Measurements from ENCODE around the gene KRT82. TPM values are rescaled to one million over a fixed set of nuclear protein-coding genes. Genes with fewer than 3 reads are reported as not detected.

The KRT82 gene
- total RNA-seq, 2 experiments from 2014 or later, result not detected

GRCh38 chr12:52344111-52344510 is 62.0 kb downstream of the KRT82 start:
- Mint-ChIP-seq H3K4me3 (no peak overlapping the region), H3K9me3 (ENCODE audit: insufficient read depth) (no peaks in the 10 kb centered on the region), H3K27me3 (ENCODE audit: low read depth) (peaks cover 22% of the 10 kb centered on the region), H3K36me3 (ENCODE audit: low read depth) (no peaks in the 10 kb centered on the region), H3K27ac (no peak overlapping the region), H3K4me1 (ENCODE audit: low read depth) (no peaks in the 10 kb centered on the region)
- ATAC-seq (no peak), DNase-seq (no peak)
- CTCF ChIA-PET, result interaction anchor here (0.9 to 2.8 kb wide), 3 partner anchors 16 to 192 kb away, joined by 3 to 11 read pairs (median 3); no protein-coding TSS in a partner anchor
- POLR2A ChIA-PET, result no interaction called here

Other genes with a start within 250 kb of the KRT82 start
- gene KRT80, start 214.3 kb downstream of the KRT82 start, total RNA-seq, result not detected
- 10 to 100 TPM; 14.4 to 14.7 TPM for gene KRT7, start 173.1 kb downstream of the KRT82 start, total RNA-seq
- gene KRT86, start 131.7 kb downstream of the KRT82 start, total RNA-seq, result 1 to 10 TPM; 1.1 TPM
- under 1 TPM; 0.29 to 0.42 TPM for gene KRT81, start 114.8 kb downstream of the KRT82 start, total RNA-seq
- gene KRT83, start 84.9 kb downstream of the KRT82 start, total RNA-seq, result not detected
- not detected for gene KRT85, start 38.9 kb downstream of the KRT82 start, total RNA-seq
- gene KRT84, start 20.7 kb downstream of the KRT82 start, total RNA-seq, result not detected
- gene KRT75, start 28.0 kb upstream of the KRT82 start, total RNA-seq, result not detected
- gene KRT6B, start 45.8 kb upstream of the KRT82 start, total RNA-seq, result not detected
- not detected for gene KRT6C, start 67.5 kb upstream of the KRT82 start, total RNA-seq
- gene KRT6A, start 86.9 kb upstream of the KRT82 start, total RNA-seq, result not detected
- not detected for gene KRT5, start 114.1 kb upstream of the KRT82 start, total RNA-seq
- gene KRT71, start 146.8 kb upstream of the KRT82 start, total RNA-seq, result not detected
- gene KRT74, start 167.5 kb upstream of the KRT82 start, total RNA-seq, result not detected
- under 1 TPM; 0.40 to 0.44 TPM for gene KRT72, start 195.1 kb upstream of the KRT82 start, total RNA-seq
- under 1 TPM; 0.45 to 0.91 TPM for gene KRT73, start 212.2 kb upstream of the KRT82 start, total RNA-seq
- gene KRT2, start 245.9 kb upstream of the KRT82 start, total RNA-seq, result under 1 TPM in 1 of 2 experiments, not detected in 1; 0.10 TPM